ENCODE results near the gene TTC31.

Gene TTC31

GRCh38 chr2:74507145-74507925 lies 24.5 kb downstream of the TTC31 start, which contains the start of gene PCGF1:
TSS of gene PCGF1 (minus strand) at chr2:74507695. CDS start at chr2:74507668, 27 bp downstream.
- no peaks in the 10 kb centered on the region for H3K9me3 Mint-ChIP-seq
- TF ChIP-seq CTCF (IDR thresholded peaks at IDR 0.05; ENCODE audit: unreplicated experiment in 3 of 3): peak; percentile 50 to 60 (median 58)
- peaks cover 95% of the 10 kb centered on the region for H3K27me3 Mint-ChIP-seq (ENCODE audit: low read depth)
- peak within 1 kb of the TSS; percentile 98 to 100 (median 99) for H3K4me3 Mint-ChIP-seq
- peaks cover 31% of the 10 kb centered on the region for H3K36me3 Mint-ChIP-seq (ENCODE audit: low read depth)
- peaks cover 38% of the 10 kb centered on the region for H3K4me1 Mint-ChIP-seq
- peak within 1 kb of the TSS; percentile 100 for H3K27ac Mint-ChIP-seq

- Mint-ChIP-seq H3K4me1 (peaks cover 34% of the 10 kb centered on the region), H3K4me3 (peak overlapping the region; percentile 98 to 100 (median 99)), H3K9me3 (no peaks in the 10 kb centered on the region), H3K27ac (peak overlapping the region; percentile 100), H3K36me3 (ENCODE audit: low read depth) (peaks cover 31% of the 10 kb centered on the region), H3K27me3 (ENCODE audit: low read depth) (peaks cover 95% of the 10 kb centered on the region)
- no peak for TF ChIP-seq CTCF (IDR thresholded peaks at IDR 0.05; ENCODE audit: unreplicated experiment in 3 of 3)
Measured at GRCh38 chr2:74507926-74508520, 25.1 kb downstream of the TTC31 start.

GRCh38 chr2:74510272-74510671 lies 27.4 kb downstream of the TTC31 start:
- H3K9me3 Mint-ChIP-seq: no peaks in the 10 kb centered on the region
- H3K4me3 Mint-ChIP-seq: no peak overlapping the region
- no peak for TF ChIP-seq CTCF (IDR thresholded peaks at IDR 0.05; ENCODE audit: unreplicated experiment in 3 of 3)
- no peak overlapping the region for H3K27ac Mint-ChIP-seq
- peaks cover 19% of the 10 kb centered on the region for H3K36me3 Mint-ChIP-seq (ENCODE audit: low read depth)
- peaks cover 94% of the 10 kb centered on the region for H3K27me3 Mint-ChIP-seq (ENCODE audit: low read depth)
- peaks cover 18% of the 10 kb centered on the region for H3K4me1 Mint-ChIP-seq

GRCh38 chr2:74511104-74511989 lies 28.5 kb downstream of the TTC31 start:
- Mint-ChIP-seq H3K9me3 (no peaks in the 10 kb centered on the region), H3K27ac (no peak overlapping the region), H3K36me3 (ENCODE audit: low read depth) (peaks cover 13% of the 10 kb centered on the region), H3K4me1 (peaks cover 17% of the 10 kb centered on the region), H3K27me3 (ENCODE audit: low read depth) (peaks cover 98% of the 10 kb centered on the region), H3K4me3 (no peak overlapping the region)
- TF ChIP-seq CTCF (IDR thresholded peaks at IDR 0.05; ENCODE audit: unreplicated experiment in 3 of 3): no peak

GRCh38 chr2:74512744-74513604 lies 30.1 kb downstream of the TTC31 start:
- Mint-ChIP-seq H3K4me3 (peak overlapping the region in 1 of 3 experiments; percentile 31), H3K27me3 (ENCODE audit: low read depth) (peaks cover 99% of the 10 kb centered on the region), H3K36me3 (ENCODE audit: low read depth) (no peaks in the 10 kb centered on the region), H3K27ac (no peak overlapping the region), H3K4me1 (peaks cover 4% of the 10 kb centered on the region), H3K9me3 (no peaks in the 10 kb centered on the region)
- TF ChIP-seq CTCF (IDR thresholded peaks at IDR 0.05; ENCODE audit: unreplicated experiment in 3 of 3): no peak

All from nephron (organoid).